NCI-H1436 (cell line): Measurements from ENCODE around the gene ZCCHC24.

Experiments
- DNase-seq: peaks from one replicate; lab custom pipeline; 2025; lab: John Stamatoyannopoulos, UW

The ZCCHC24 gene

GRCh38 chr10:79431428-79431827, 14.0 kb downstream of the ZCCHC24 start:
- no peak for DNase-seq

- no peak for DNase-seq
These were observed 14.5 kb downstream of the ZCCHC24 start for GRCh38 chr10:79430936-79431335.

- no peak for DNase-seq
These were observed 15.0 kb downstream of the ZCCHC24 start for GRCh38 chr10:79430325-79430905.

GRCh38 chr10:79429751-79430150, 15.7 kb downstream of the ZCCHC24 start:
- no peak for DNase-seq

GRCh38 chr10:79427965-79428364, 17.5 kb downstream of the ZCCHC24 start:
- DNase-seq: no peak

- DNase-seq: no peak
These were observed 20.3 kb downstream of the ZCCHC24 start for GRCh38 chr10:79425074-79425532.

GRCh38 chr10:79424221-79425073, 21.0 kb downstream of the ZCCHC24 start:
- no peak for DNase-seq

- no peak for DNase-seq
These were observed 23.1 kb downstream of the ZCCHC24 start for GRCh38 chr10:79422178-79422892.

GRCh38 chr10:79420974-79421688, 24.3 kb downstream of the ZCCHC24 start:
- no peak for DNase-seq

GRCh38 chr10:79418886-79419595, 26.4 kb downstream of the ZCCHC24 start:
- DNase-seq: no peak

GRCh38 chr10:79418274-79418673, 27.1 kb downstream of the ZCCHC24 start:
- DNase-seq: no peak

GRCh38 chr10:79417731-79418130, 27.7 kb downstream of the ZCCHC24 start:
- no peak for DNase-seq

- DNase-seq: no peak
These were observed 28.2 kb downstream of the ZCCHC24 start for GRCh38 chr10:79417266-79417665.

- no peak for DNase-seq
These were observed 28.7 kb downstream of the ZCCHC24 start for GRCh38 chr10:79416578-79417255.

GRCh38 chr10:79415736-79416577, 29.5 kb downstream of the ZCCHC24 start:
- no peak for DNase-seq

GRCh38 chr10:79414714-79415113, 30.7 kb downstream of the ZCCHC24 start:
- DNase-seq: no peak

GRCh38 chr10:79413196-79413595, 32.2 kb downstream of the ZCCHC24 start:
- no peak for DNase-seq

GRCh38 chr10:79412516-79412915, 32.9 kb downstream of the ZCCHC24 start:
- no peak for DNase-seq

- DNase-seq: no peak
These were observed 33.6 kb downstream of the ZCCHC24 start for GRCh38 chr10:79411546-79412495.
